Panc1 (cell line): Measurements from ENCODE around the gene IFTAP. TPM values are rescaled to one million over a fixed set of nuclear protein-coding genes. Genes with fewer than 3 reads are reported as not detected.
"Not testable (repeated sequence)": the region's sequence is repeated elsewhere in the genome, so short reads cannot be mapped to it uniquely, and the experiment has no call there.

ENCODE experiments used
- ATAC-seq: fragments of 200-7000 bp; cut with Tn5 transposase; 2 replicates; pipeline ENCODE4 v1.9.1; 2020; ENCODE audit warnings: mild to moderate bottlenecking, moderate library complexity
- BruUV-seq: library from RNA; stranded (reverse); fragments of 400-500 nt; replicated peaks from 2 replicates; lab custom pipeline; 2021; lab: Mats Ljungman, UMichigan
- CTCF ChIA-PET: fragments of 300-600 bp; sonication (Branson Sonifier 250); formaldehyde crosslinking; loops from one replicate; lab custom pipeline; 2022; ENCODE audit warnings: antibody characterized with exemption; lab: Charles Lee
- POLR2A ChIA-PET: fragments of 300-600 bp; sonication (Branson Sonifier 250); formaldehyde crosslinking; loops from one replicate; lab custom pipeline; 2022; ENCODE audit warnings: antibody characterized with exemption; lab: Charles Lee
- DNase-seq: peaks from one replicate; pipeline ENCODE4 v3.0.0-alpha.2; 2010; ENCODE audit warnings: low read depth, low spot score
- H3K27ac ChIP-seq: 2 replicates; pipeline ENCODE4 v1.5.1; 2011; ENCODE audit warnings: mild to moderate bottlenecking, low read length, inconsistent platforms
- H3K27me3 ChIP-seq: fragments of 200-500 bp; sonication (Bioruptor generic); 2 replicates; pipeline ENCODE4 v1.6.0; 2014; ENCODE audit warnings: low read length, inconsistent platforms; ENCODE audit not compliant: control insufficient read depth, insufficient read depth
- H3K36me3 ChIP-seq: fragments of 200-500 bp; sonication (Bioruptor generic); 2 replicates; pipeline ENCODE4 v1.5.1; 2014; ENCODE audit warnings: inconsistent platforms, mild to moderate bottlenecking, low read length, moderate library complexity; ENCODE audit not compliant: control insufficient read depth, insufficient read depth
- H3K4me1 ChIP-seq: 2 replicates; pipeline ENCODE4 v1.5.1; 2011; ENCODE audit warnings: inconsistent platforms, mild to moderate bottlenecking, low read length, moderate library complexity; ENCODE audit not compliant: control insufficient read depth, insufficient read depth
- H3K4me3 ChIP-seq, 2 experiments: 2 replicates each; pipeline ENCODE4 v1.5.1; 2011 to 2012; ENCODE audit warnings: low read depth in 2 of 2, low read length in 2 of 2, mild to moderate bottlenecking in 2 of 2, inconsistent platforms in 1 of 2, moderate library complexity in 1 of 2
- H3K9me3 ChIP-seq: fragments of 200-500 bp; sonication (Bioruptor generic); 2 replicates; pipeline ENCODE4 v1.5.1; 2014; ENCODE audit warnings: low read depth, mild to moderate bottlenecking, inconsistent platforms, low read length, moderate library complexity; ENCODE audit not compliant: control insufficient read depth, insufficient read depth
- CTCF ChIP-seq: fragments of 450-650 bp; IDR thresholded peaks from 2 replicates; pipeline ENCODE4 v1.5.1; 2017; ENCODE audit warnings: mild to moderate bottlenecking
- POLR2AphosphoS5 ChIP-seq: IDR thresholded peaks from 2 replicates; pipeline ENCODE4 v1.6.1; 2012; ENCODE audit warnings: mild to moderate bottlenecking, low read depth, low read length, moderate library complexity
- REST ChIP-seq, 2 experiments: IDR thresholded peaks; 2 replicates each; pipeline ENCODE4 v1.6.1; 2011 to 2012; ENCODE audit warnings: low read depth in 2 of 2, control low read depth in 1 of 2, low read length in 1 of 2, mild to moderate bottlenecking in 1 of 2, moderate library complexity in 1 of 2; ENCODE audit not compliant: insufficient read depth in 1 of 2
- SIN3A ChIP-seq: IDR thresholded peaks from 2 replicates; pipeline ENCODE4 v1.6.1; 2012; ENCODE audit warnings: low read depth, mild to moderate bottlenecking, low read length, moderate library complexity, borderline replicate concordance; ENCODE audit not compliant: insufficient read depth
- TCF7L2 ChIP-seq: IDR thresholded peaks from 2 replicates; pipeline ENCODE4 v1.6.1; 2011; ENCODE audit warnings: mild to moderate bottlenecking, low read depth, low read length, inconsistent platforms
- in situ Hi-C: cut with HindIII; loops from 2 replicates; pipeline ENCODE4 v1.10.0; 2016; ENCODE audit warnings: low sequenced_read_pairs, low pct_unique_long_range_greater_than_20kb
- intact Hi-C: fragments of 100-400 bp; cut with micrococcal nuclease; formaldehyde crosslinking; loops from one replicate; pipeline ENCODE4 v1.10.0; 2022; ENCODE audit not compliant: unreplicated experiment
- total RNA-seq: library from RNA; stranded (reverse); gene quantifications from one replicate; pipeline ENCODE4 v1.2.1, GENCODE V29; 2021; ENCODE audit not compliant: unreplicated experiment

Gene IFTAP
- total RNA-seq, 1 experiment from 2014 or later: 18.2 TPM

GRCh38 chr11:36657610-36658267, 63.4 kb downstream of the IFTAP start:
- Histone ChIP-seq H3K4me3 (no peak overlapping the region), H3K4me1 (no peaks in the 10 kb centered on the region), H3K9me3 (no peaks in the 10 kb centered on the region), H3K36me3 (no peaks in the 10 kb centered on the region), H3K27me3 (no peaks in the 10 kb centered on the region), H3K27ac (no peak overlapping the region)
- ChIA-PET POLR2A (no interaction called here), CTCF (no interaction called here)
- in situ Hi-C loops (no loop called here), intact Hi-C loops (loop anchor here (2.0 kb wide), 1 partner anchor 23 kb away; no protein-coding TSS in a partner anchor)
- DNase-seq (no peak), ATAC-seq (no peak)
- no peak for TF ChIP-seq SIN3A
- no peak for TF ChIP-seq POLR2AphosphoS5
- no peak for TF ChIP-seq CTCF
- TF ChIP-seq TCF7L2: no peak
- TF ChIP-seq REST (IDR thresholded peaks at IDR 0.05; ENCODE audit: insufficient read depth in 1 of 2, low read depth in 2 of 2, low read length in 1 of 2): no peak
- no TSS peak for BruUV-seq

- CTCF ChIA-PET, H3K27me3 ChIP-seq: not testable (repeated sequence)
These were observed 67.1 kb downstream of the IFTAP start for GRCh38 chr11:36661359-36661758.

GRCh38 chr11:36672815-36673450, 78.6 kb downstream of the IFTAP start:
- POLR2A ChIA-PET: no interaction called here
- intact Hi-C loops: no loop called here
- Histone ChIP-seq H3K9me3 (no peaks in the 10 kb centered on the region), H3K4me1 (no peaks in the 10 kb centered on the region), H3K27me3 (no peaks in the 10 kb centered on the region), H3K4me3 (no peak overlapping the region), H3K27ac (no peak overlapping the region), H3K36me3 (no peaks in the 10 kb centered on the region)
- DNase-seq: peak; percentile 7
- ATAC-seq: peak; percentile 66
- CTCF ChIA-PET: no interaction called here
- TF ChIP-seq CTCF: peak; percentile 76
- TF ChIP-seq TCF7L2: no peak
- no TSS peak for BruUV-seq
- in situ Hi-C loops: no loop called here

More at GRCh38 chr11:36661359-36661758, 67.1 kb downstream of the IFTAP start:
- ATAC-seq, H3K4me3 ChIP-seq, H3K36me3 ChIP-seq, in situ Hi-C loops, H3K9me3 ChIP-seq, DNase-seq, intact Hi-C loops, H3K4me1 ChIP-seq, POLR2A ChIA-PET, BruUV-seq, H3K27ac ChIP-seq: not testable (repeated sequence)

- H3K36me3 ChIP-seq, H3K9me3 ChIP-seq, H3K27me3 ChIP-seq, H3K4me3 ChIP-seq, H3K27ac ChIP-seq, BruUV-seq, intact Hi-C loops, DNase-seq, POLR2A ChIA-PET, H3K4me1 ChIP-seq, in situ Hi-C loops, ATAC-seq, CTCF ChIA-PET: not testable (repeated sequence)
These were observed 85.2 kb downstream of the IFTAP start for GRCh38 chr11:36679547-36679946.
